GM06990 (cell line): ENCODE data around the gene PPP1R15A.

Source experiments
- DNase-seq: peaks from one replicate; pipeline ENCODE4 v3.0.0-alpha.2; 2011; ENCODE audit not compliant: insufficient read length; ENCODE audit errors: extremely low read depth
- H3K27me3 ChIP-seq: replicated peaks from 2 replicates; pipeline ENCODE4 v1.6.0; 2011; ENCODE audit warnings: low read length; ENCODE audit not compliant: control insufficient read depth, insufficient read depth
- H3K36me3 ChIP-seq: 2 replicates; pipeline ENCODE4 v1.5.1; 2011; ENCODE audit warnings: low read length; ENCODE audit not compliant: control insufficient read depth, insufficient read depth
- H3K4me3 ChIP-seq: replicated peaks from 2 replicates; pipeline ENCODE4 v1.5.1; 2011; ENCODE audit warnings: low read depth, mild to moderate bottlenecking, control low read depth, low read length
- TF ChIP-seq, protein P1 (sequence below): IDR thresholded peaks from 2 replicates; pipeline ENCODE4 v1.5.1; 2011; ENCODE audit warnings: low read length, control low read depth, mild to moderate bottlenecking, inconsistent platforms; ENCODE audit not compliant: insufficient read depth, poor library complexity, severe bottlenecking

PPP1R15A gene

GRCh38 chr19:48861313-48861712, 10.9 kb upstream of the PPP1R15A start:
- TF ChIP-seq, protein P1, sequence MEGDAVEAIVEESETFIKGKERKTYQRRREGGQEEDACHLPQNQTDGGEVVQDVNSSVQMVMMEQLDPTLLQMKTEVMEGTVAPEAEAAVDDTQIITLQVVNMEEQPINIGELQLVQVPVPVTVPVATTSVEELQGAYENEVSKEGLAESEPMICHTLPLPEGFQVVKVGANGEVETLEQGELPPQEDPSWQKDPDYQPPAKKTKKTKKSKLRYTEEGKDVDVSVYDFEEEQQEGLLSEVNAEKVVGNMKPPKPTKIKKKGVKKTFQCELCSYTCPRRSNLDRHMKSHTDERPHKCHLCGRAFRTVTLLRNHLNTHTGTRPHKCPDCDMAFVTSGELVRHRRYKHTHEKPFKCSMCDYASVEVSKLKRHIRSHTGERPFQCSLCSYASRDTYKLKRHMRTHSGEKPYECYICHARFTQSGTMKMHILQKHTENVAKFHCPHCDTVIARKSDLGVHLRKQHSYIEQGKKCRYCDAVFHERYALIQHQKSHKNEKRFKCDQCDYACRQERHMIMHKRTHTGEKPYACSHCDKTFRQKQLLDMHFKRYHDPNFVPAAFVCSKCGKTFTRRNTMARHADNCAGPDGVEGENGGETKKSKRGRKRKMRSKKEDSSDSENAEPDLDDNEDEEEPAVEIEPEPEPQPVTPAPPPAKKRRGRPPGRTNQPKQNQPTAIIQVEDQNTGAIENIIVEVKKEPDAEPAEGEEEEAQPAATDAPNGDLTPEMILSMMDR = no peak
- DNase-seq = no peak
- Histone ChIP-seq H3K27me3 (no peaks in the 10 kb centered on the region), H3K36me3 (no peaks in the 10 kb centered on the region), H3K4me3 (no peak overlapping the region)

GRCh38 chr19:48862827-48863226, 9.4 kb upstream of the PPP1R15A start:
- no peaks in the 10 kb centered on the region for H3K27me3 ChIP-seq
- no peak overlapping the region for H3K4me3 ChIP-seq
- H3K36me3 ChIP-seq = no peaks in the 10 kb centered on the region
- TF ChIP-seq, protein P1 = no peak
- no peak for DNase-seq

DNA sequence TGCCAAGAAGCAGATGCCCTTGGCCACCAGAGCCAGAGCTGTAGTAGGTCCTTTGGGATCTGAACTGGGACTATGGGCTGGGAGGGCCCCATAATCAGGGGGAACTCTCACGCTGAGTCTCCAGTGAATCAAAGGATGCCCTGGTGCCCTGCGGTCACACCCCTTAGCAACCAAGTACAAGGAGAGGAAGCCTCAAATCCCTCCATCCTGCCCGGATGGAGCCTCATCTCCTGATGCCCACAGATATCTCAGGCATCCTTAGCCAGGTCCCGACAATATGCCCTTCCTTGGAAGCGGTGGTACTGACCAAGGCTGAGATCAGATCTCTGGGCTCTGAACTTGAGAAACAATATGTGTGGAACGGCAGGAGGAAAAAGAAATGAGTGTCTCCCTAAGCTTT, 5.5 kb upstream of the PPP1R15A start:
- DNase-seq = no peak
- Histone ChIP-seq H3K27me3 (no peaks in the 10 kb centered on the region), H3K4me3 (no peak overlapping the region), H3K36me3 (no peaks in the 10 kb centered on the region)
- TF ChIP-seq, protein P1 = no peak

DNA sequence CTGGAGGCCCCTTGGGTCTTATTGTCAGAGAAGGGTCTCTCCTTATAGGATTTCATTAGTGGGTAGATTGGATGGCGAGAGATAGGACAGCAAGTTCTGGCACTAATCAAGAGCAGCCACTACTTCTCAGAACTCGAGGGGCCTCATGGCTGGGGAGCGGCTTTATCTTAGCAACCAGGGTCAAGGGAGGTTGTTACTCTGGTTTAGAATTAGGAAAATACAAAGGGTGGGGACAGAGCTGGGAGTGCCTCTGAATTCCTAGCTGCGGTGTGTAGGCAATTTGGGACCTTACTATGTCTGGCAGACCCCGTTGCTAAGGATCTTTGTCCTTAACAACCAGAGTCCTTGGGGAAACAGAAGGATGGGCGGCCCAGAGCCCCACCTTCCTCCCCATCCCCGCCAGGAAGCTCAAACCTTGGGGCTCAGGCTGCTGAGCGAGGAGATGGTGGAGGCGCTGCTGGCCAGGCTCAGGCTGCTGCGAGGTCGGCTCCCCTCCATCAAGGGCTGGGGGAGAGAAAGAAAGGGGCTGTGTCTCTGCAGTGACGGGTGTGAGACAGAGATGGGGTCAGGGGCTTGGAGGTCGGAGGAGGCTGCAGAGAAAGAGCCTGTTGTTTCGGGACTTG, 5.0 kb upstream of the PPP1R15A start:
- H3K27me3 ChIP-seq = no peaks in the 10 kb centered on the region
- TF ChIP-seq, protein P1 = no peak
- H3K4me3 ChIP-seq = no peak overlapping the region
- DNase-seq = no peak
- H3K36me3 ChIP-seq = no peaks in the 10 kb centered on the region

DNA sequence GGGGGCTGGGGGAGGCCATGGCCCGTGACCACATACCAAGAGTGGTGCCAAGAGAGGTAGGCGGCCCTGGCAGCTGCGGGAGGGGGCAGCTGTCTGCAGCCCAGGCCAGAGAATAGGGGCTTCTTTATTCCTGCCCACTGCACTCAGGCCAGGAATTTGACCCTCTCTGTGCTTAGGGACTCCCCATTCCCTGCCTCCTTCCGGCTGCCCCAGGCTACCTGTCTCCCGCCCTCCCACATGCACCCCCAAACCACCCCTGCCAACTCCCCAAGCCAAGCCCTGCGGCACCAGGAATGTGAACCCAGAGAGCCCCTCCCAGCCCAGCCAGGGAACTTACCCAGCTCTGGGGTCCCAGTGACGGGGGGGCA, 4.5 kb upstream of the PPP1R15A start:
- Histone ChIP-seq H3K36me3 (no peaks in the 10 kb centered on the region), H3K27me3 (no peaks in the 10 kb centered on the region), H3K4me3 (no peak overlapping the region)
- TF ChIP-seq, protein P1 = no peak
- no peak for DNase-seq
